HEK293T (cell line): ENCODE results near the gene MSH5.

Experiments
- ARNT ChIP-seq: fragments of 450-650 bp; IDR thresholded peaks from 2 replicates; pipeline ENCODE4 v1.6.1; 2017; ENCODE audit warnings: mild to moderate bottlenecking
- BHLHE40 ChIP-seq: fragments of 450-650 bp; IDR thresholded peaks from 2 replicates; pipeline ENCODE4 v1.6.1; 2016; ENCODE audit warnings: mild to moderate bottlenecking, moderate library complexity, borderline replicate concordance
- FOXK2 ChIP-seq: fragments of 450-650 bp; IDR thresholded peaks from 2 replicates; pipeline ENCODE4 v1.6.1; 2016; ENCODE audit warnings: mild to moderate bottlenecking
- FOXM1 ChIP-seq: fragments of 450-650 bp; IDR thresholded peaks from 2 replicates; pipeline ENCODE4 v1.6.1; 2017; ENCODE audit warnings: mild to moderate bottlenecking, borderline replicate concordance
- HDGF ChIP-seq: fragments of 450-650 bp; IDR thresholded peaks from 2 replicates; pipeline ENCODE4 v1.6.1; 2017; ENCODE audit warnings: antibody characterized with exemption, borderline replicate concordance
- SP1 ChIP-seq: fragments of 450-650 bp; IDR thresholded peaks from 2 replicates; pipeline ENCODE4 v1.6.1; 2017
- TARDBP ChIP-seq: fragments of 450-650 bp; IDR thresholded peaks from 2 replicates; pipeline ENCODE4 v1.6.1; 2016
- TF ChIP-seq, protein P1 (sequence below): fragments of 450-650 bp; IDR thresholded peaks from 2 replicates; pipeline ENCODE4 v1.6.1; 2016

DNA sequence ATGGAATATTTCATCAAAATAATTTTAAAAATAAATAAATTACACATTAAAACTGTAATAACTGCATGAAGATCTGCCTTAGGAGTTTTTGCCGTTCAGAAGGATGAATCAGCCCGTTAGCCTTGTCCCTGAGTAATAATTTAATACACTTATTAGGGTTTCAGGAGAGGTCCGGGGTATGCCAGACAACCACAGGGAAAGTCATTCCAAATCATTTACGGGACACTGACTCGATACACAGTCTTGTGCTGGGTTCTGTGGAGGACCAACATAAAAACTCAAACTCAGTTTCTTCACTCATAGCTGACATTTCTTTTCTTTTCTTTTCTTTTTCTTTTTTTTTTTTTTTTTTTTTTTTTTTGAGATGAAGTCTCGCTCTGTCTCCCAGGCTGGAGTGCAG, 33.9 kb upstream of the MSH5 start:
- TF ChIP-seq HDGF: no peak
- no peak for TF ChIP-seq FOXM1
- TF ChIP-seq ARNT: no peak
- no peak for TF ChIP-seq BHLHE40
- no peak for TF ChIP-seq TARDBP
- no peak for TF ChIP-seq SP1
- no peak for TF ChIP-seq FOXK2
- TF ChIP-seq, protein P1, sequence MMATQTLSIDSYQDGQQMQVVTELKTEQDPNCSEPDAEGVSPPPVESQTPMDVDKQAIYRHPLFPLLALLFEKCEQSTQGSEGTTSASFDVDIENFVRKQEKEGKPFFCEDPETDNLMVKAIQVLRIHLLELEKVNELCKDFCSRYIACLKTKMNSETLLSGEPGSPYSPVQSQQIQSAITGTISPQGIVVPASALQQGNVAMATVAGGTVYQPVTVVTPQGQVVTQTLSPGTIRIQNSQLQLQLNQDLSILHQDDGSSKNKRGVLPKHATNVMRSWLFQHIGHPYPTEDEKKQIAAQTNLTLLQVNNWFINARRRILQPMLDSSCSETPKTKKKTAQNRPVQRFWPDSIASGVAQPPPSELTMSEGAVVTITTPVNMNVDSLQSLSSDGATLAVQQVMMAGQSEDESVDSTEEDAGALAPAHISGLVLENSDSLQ: no peak
